Gastrocnemius medialis (tissue), 4 donors: ENCODE data around the gene ETV6. TPM values are rescaled to one million over a fixed set of nuclear protein-coding genes. Genes with fewer than 3 reads are reported as not detected.
A peak's percentile ranks its signal among the peaks of the same experiment; 100 is the strongest.

Source experiments
- ATAC-seq, 2 donors: fragments of 150-250 bp; one replicate each; pipeline ENCODE4 v1.9.1; 2016
- DNase-seq, 2 donors: peaks; one replicate each; pipeline ENCODE4 v3.0.0-alpha.2; 2019
- H3K27ac ChIP-seq, 4 donors: fragments of 200-600 bp; sonication (generic); 1 replicate in 1 of 4; 2 replicates in 3 of 4; pipeline ENCODE4 v1.5.1; 2016 to 2018; ENCODE audit warnings: mild to moderate bottlenecking in 2 of 4, moderate library complexity in 1 of 4
- H3K27me3 ChIP-seq, 3 donors: fragments of 200-600 bp; sonication (generic) in 2 of 3; 1 replicate in 1 of 3; 2 replicates in 2 of 3; pipeline versions ENCODE4 v1.5.1 to v1.6.0; 2016 to 2019; ENCODE audit warnings: mild to moderate bottlenecking in 1 of 3, moderate library complexity in 1 of 3
- H3K36me3 ChIP-seq, 2 donors: fragments of 200-600 bp; sonication (generic) in 1 of 2; one replicate each; pipeline ENCODE4 v1.5.1; 2017 to 2018
- H3K4me1 ChIP-seq, 2 donors: fragments of 200-600 bp; sonication (generic) in 1 of 2; one replicate each; pipeline ENCODE4 v1.5.1; 2016 to 2017; ENCODE audit warnings: mild to moderate bottlenecking in 2 of 2
- H3K4me3 ChIP-seq, 4 donors: fragments of 200-600 bp; sonication (generic) in 3 of 4; 1 replicate in 1 of 4; 2 replicates in 3 of 4; pipeline ENCODE4 v1.5.1; 2016 to 2019; ENCODE audit warnings: mild to moderate bottlenecking in 2 of 4
- H3K9me3 ChIP-seq, 3 donors: fragments of 200-600 bp; sonication (generic) in 2 of 3; 1 replicate in 1 of 3; 2 replicates in 2 of 3; pipeline ENCODE4 v1.5.1; 2016 to 2019
- CTCF ChIP-seq, 5 experiments: fragments of 450-650 bp in 3 of 5; fragments of 200-600 bp in 2 of 5; sonication (generic) in 2 of 5; IDR thresholded peaks in 4 of 5; conservative IDR thresholded peaks in 1 of 5; 1 replicate in 4 of 5; 2 replicates in 1 of 5; pipeline ENCODE4 v1.5.1; 2016 to 2019; ENCODE audit warnings: antibody characterized with exemption in 5 of 5, mild to moderate bottlenecking in 3 of 5, moderate library complexity in 3 of 5
- POLR2A ChIP-seq, 2 donors: fragments of 450-650 bp; IDR thresholded peaks; one replicate each; pipeline ENCODE4 v1.6.1; 2017; ENCODE audit warnings: antibody characterized with exemption in 2 of 2, mild to moderate bottlenecking in 2 of 2, moderate library complexity in 2 of 2
- in situ Hi-C, 4 donors: fragments of 200-750 bp; cut with MboI; loops; one replicate each; pipeline versions ENCODE4 v1.15.0 to v1.8.0; 2017; ENCODE audit warnings: low sequenced_read_pairs in 4 of 4
- intact Hi-C: fragments of 100-400 bp; cut with DNase I; formaldehyde crosslinking; loops from one replicate; pipeline ENCODE4 v1.15.1; 2023; ENCODE audit warnings: low total_unique reads
- total RNA-seq, 4 donors: library from RNA; depleted of rRNA; stranded (reverse); fragments of >200 nt; gene quantifications; one replicate each; pipeline versions ENCODE4 v1.1.0 to v1.2.3, GENCODE V29; 2016

The ETV6 gene
- total RNA-seq, 4 donors from 2014 or later = 2.8 to 5.9 (median 3.3) TPM

DNA sequence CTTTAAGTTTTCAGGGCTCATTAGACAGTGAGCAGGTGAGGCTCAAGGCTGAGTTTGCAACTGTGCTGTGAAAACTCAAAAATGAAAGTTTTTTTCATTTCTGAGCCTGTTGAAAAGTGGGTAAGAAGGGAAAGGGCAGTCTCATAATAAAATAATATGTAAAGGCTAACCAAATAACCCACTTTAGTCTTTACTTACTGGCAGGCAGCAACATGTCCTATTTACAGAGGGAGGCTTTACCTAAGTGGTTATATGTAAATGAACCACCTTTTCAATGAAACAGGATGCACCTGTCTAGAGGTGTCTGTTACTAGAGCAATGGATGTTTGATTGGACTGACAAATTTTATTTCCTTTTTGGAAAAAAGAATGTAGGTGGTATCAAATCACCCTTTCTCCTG is 158.0 kb downstream of the ETV6 start:
- in situ Hi-C loops (no loop called here), intact Hi-C loops (no loop called here)
- DNase-seq = no peak
- Histone ChIP-seq H3K4me1 (peaks cover 11 to 14% of the 10 kb centered on the region in 2 donors), H3K27me3 (no peaks in the 10 kb centered on the region), H3K36me3 (no peaks in the 10 kb centered on the region), H3K9me3 (no peaks in the 10 kb centered on the region), H3K27ac (no peak overlapping the region), H3K4me3 (no peak overlapping the region)
- no peak for TF ChIP-seq POLR2A (IDR thresholded peaks at IDR 0.05)
- no peak for TF ChIP-seq CTCF (IDR thresholded peaks at IDR 0.05 in 4 of 5, conservative IDR thresholded peaks at IDR 0.05 in 1 of 5)
- ATAC-seq = no peak

DNA sequence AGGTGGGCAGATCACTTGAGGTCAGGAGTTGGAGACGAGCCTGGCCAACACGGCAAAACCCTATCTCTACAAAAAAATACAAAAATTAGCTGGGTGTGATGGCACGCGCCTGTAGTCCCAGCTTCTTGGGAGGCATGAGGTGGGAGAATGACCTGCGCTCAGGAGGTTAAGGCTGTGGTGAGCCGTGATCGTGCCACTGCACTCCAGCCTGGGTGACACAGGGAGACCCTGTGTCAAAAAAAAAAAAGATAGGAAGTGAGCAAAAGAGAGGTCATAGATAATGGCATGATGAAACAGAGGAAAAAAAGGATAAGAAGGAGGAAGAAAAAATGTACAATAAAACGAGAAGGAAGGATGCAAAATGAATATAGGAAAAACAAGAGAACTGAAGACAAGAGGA is 159.5 kb downstream of the ETV6 start:
- Histone ChIP-seq H3K27me3 (no peaks in the 10 kb centered on the region), H3K27ac (no peak overlapping the region), H3K9me3 (no peaks in the 10 kb centered on the region), H3K36me3 (no peaks in the 10 kb centered on the region), H3K4me1 (peaks cover 19 to 25% of the 10 kb centered on the region in 2 donors), H3K4me3 (no peak overlapping the region)
- in situ Hi-C loops (no loop called here), intact Hi-C loops (no loop called here)
- no peak for ATAC-seq
- no peak for DNase-seq
- no peak for TF ChIP-seq CTCF (IDR thresholded peaks at IDR 0.05 in 4 of 5, conservative IDR thresholded peaks at IDR 0.05 in 1 of 5)
- TF ChIP-seq POLR2A (IDR thresholded peaks at IDR 0.05) = no peak

DNA sequence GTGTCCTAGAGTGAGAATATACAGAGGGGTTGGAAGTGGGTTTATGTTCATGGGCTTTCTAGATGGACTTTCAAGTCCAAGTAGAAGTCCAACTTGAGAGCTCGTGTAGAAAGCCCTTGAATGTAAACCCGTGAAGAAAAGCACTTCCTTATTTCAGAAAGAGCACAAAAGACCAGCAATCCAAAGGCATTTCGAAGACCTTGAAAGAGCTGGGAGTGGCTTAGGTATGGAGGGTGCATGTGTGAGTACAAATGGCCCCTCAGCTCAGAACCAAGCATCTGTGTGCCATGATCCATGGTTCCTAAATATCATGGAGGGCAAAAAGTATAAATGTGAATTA is 160.7 kb downstream of the ETV6 start:
- no peak overlapping the region for H3K27ac ChIP-seq
- H3K36me3 ChIP-seq = no peaks in the 10 kb centered on the region
- in situ Hi-C loops = no loop called here
- peaks cover 25 to 27% of the 10 kb centered on the region in 2 donors for H3K4me1 ChIP-seq
- H3K27me3 ChIP-seq = no peaks in the 10 kb centered on the region
- DNase-seq (no peak), ATAC-seq (no peak)
- no peaks in the 10 kb centered on the region for H3K9me3 ChIP-seq
- intact Hi-C loops = no loop called here
- TF ChIP-seq CTCF (IDR thresholded peaks at IDR 0.05 in 4 of 5, conservative IDR thresholded peaks at IDR 0.05 in 1 of 5) (no peak), POLR2A (IDR thresholded peaks at IDR 0.05) (no peak)
- no peak overlapping the region for H3K4me3 ChIP-seq

DNA sequence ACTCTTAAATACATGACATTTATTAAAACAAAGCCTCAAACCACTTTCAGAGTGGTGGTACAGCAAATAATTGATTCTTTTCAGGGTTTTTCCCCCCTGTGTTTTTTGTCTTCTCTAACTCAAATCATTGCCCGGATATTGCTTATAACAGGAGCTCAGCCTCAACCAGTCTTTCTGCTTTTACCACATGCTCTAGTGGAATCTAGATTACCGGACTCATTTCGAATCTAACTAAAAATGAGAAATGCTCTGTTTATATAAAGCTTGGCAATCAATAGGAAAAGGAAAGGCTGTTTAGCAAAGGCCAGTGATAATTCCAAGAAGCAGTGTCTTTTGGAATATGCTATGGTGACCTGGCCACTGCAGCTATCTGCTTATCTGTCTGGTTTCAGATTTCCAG is 161.5 kb downstream of the ETV6 start:
- ATAC-seq = no peak
- Histone ChIP-seq H3K27me3 (no peaks in the 10 kb centered on the region), H3K4me3 (no peak overlapping the region), H3K27ac (no peak overlapping the region), H3K4me1 (peaks cover 25 to 27% of the 10 kb centered on the region in 2 donors), H3K36me3 (no peaks in the 10 kb centered on the region), H3K9me3 (no peaks in the 10 kb centered on the region)
- intact Hi-C loops = no loop called here
- TF ChIP-seq POLR2A (IDR thresholded peaks at IDR 0.05) (no peak), CTCF (IDR thresholded peaks at IDR 0.05 in 4 of 5, conservative IDR thresholded peaks at IDR 0.05 in 1 of 5) (no peak)
- DNase-seq = no peak
- in situ Hi-C loops = no loop called here

GRCh38 chr12:11812241-11812585 is 162.7 kb downstream of the ETV6 start:
- Histone ChIP-seq H3K9me3 (no peaks in the 10 kb centered on the region), H3K4me3 (no peak overlapping the region), H3K27ac (peak overlapping the region; percentile 22 to 59 (median 48)), H3K36me3 (no peaks in the 10 kb centered on the region), H3K27me3 (no peaks in the 10 kb centered on the region), H3K4me1 (peaks cover 25 to 27% of the 10 kb centered on the region in 2 donors)
- TF ChIP-seq CTCF (IDR thresholded peaks at IDR 0.05 in 4 of 5, conservative IDR thresholded peaks at IDR 0.05 in 1 of 5) = no peak
- TF ChIP-seq POLR2A (IDR thresholded peaks at IDR 0.05) = no peak
- in situ Hi-C loops = no loop called here
- ATAC-seq = no peak
- intact Hi-C loops = no loop called here
- DNase-seq = no peak
